NCI-H524 treated with DMSO at 0.1 percent for 48 hours (cell line): ENCODE results near the gene SUN5.
"Not testable (repeated sequence)": the region's sequence is repeated elsewhere in the genome, so short reads cannot be mapped to it uniquely, and the experiment has no call there.

Experiments
- DNase-seq: peaks from one replicate; lab custom pipeline; 2025; lab: John Stamatoyannopoulos, UW

SUN5 gene, protein sequence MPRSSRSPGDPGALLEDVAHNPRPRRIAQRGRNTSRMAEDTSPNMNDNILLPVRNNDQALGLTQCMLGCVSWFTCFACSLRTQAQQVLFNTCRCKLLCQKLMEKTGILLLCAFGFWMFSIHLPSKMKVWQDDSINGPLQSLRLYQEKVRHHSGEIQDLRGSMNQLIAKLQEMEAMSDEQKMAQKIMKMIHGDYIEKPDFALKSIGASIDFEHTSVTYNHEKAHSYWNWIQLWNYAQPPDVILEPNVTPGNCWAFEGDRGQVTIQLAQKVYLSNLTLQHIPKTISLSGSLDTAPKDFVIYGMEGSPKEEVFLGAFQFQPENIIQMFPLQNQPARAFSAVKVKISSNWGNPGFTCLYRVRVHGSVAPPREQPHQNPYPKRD

DNA sequence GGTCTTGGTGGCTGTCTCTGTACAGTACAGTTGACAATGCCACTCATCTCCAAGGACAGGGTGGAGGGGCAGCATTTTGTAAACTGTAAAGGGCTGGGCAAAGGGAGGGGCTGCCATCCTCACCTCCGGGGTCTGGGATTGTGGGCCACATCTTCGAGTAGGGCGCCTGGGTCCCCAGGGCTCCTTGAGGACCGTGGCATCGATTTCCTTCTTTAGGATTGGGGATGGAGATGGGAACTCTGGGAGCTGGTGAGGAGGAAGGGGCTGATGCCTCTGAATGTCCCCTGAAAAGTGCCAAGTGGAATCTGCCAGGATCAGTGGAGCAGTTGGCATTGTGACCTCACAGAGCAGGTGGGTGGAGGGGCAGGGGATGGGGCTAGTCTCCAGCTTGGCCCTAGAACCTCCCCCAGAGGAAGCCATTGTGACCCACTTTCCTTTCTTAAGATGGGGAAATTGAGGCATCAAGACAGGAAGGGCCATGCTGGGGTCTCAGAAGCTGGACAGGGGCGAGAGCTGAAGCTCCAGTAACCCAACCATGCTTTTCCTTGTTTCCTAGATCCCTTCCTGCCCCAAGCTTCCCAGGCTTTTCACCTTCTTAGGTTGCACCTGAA lies at the start of gene SUN5:
SUN5 (minus strand) TSS at position 293 of the 611 bp plus-strand sequence; CDS start at position 200, 93 bp downstream.
- DNase-seq = no peak

- no peak for DNase-seq
These were observed 49.3 kb upstream of the SUN5 start, which contains the start of gene BPIFB3 for GRCh38 chr20:33053291-33054106. BPIFB3 (plus strand) TSS chr20:33053903; CDS start chr20:33055436, 1,533 bp downstream.

DNA sequence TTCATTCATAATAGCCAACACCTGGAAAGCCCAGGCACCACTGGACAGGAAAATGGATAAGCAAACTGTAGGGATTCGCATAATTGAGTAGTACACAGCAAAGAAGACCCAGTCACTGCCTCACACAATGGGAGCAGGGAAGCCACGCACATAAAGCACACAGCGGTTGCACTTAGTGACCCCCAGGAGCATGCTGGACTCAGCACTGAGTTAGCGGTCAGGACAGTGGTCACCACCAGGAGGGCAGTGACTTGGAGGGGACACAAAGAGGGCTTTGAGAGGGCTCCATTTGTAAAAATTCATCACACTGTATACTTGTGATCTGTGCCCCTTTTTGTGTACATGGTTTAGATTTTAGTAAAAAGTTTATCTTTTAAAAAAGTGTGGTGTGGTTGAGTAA lies 47.1 kb upstream of the SUN5 start:
- DNase-seq = no peak

GRCh38 chr20:33046412-33046811 lies 42.2 kb upstream of the SUN5 start:
- DNase-seq = no peak

DNA sequence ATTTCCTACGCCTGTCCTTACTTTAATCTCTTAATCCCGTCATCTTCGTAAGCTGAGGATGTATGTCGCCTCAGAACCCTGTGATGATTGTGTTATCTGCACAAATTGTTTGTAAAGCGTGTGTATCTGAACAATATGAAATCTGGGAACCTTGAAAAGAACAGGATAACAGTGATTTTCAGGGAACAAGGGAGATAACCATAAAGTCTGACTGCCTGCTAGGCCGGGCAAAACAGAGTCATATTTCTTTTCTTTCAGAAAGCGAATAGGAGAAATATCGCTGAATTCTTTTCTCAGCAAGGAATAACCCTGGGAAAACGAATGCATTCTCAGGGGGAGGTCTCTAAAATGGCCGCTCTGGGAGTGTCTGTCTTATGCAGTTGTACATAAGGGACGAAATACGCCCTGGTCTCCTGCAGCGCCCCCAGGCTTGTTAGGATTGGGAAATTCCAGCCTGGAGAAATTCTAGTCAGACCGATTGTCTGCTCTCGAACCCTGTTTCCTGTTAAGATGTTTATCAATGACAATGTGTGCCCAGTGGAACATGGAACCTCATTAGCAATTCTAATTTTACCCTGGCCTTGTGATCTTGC lies 41.0 kb upstream of the SUN5 start:
- not testable (repeated sequence) for DNase-seq

GRCh38 chr20:33043731-33044181 lies 39.5 kb upstream of the SUN5 start:
- no peak for DNase-seq

GRCh38 chr20:33042983-33043730 lies 38.9 kb upstream of the SUN5 start:
- no peak for DNase-seq

DNA sequence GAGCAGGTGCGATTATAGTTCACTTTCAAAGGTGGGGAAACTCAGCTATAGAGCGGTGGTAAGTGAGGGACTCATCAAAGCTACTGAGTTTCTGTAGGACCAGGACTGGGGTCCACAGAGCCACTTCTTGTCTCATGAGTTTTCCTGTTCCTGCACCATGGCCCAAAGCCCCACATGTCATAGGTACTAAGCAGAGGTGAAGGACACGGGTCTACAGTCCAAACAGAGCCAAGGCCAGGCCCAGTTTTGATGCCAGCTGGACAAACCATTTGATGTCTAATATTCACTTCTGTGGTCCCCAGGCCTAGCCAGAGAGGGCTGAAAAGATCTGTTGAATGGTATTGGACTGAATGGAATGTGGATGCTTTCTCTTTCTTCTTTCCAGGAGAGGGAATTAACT lies 38.2 kb upstream of the SUN5 start:
- no peak for DNase-seq

- no peak for DNase-seq
These were observed 34.0 kb upstream of the SUN5 start for GRCh38 chr20:33038243-33038642.

DNA sequence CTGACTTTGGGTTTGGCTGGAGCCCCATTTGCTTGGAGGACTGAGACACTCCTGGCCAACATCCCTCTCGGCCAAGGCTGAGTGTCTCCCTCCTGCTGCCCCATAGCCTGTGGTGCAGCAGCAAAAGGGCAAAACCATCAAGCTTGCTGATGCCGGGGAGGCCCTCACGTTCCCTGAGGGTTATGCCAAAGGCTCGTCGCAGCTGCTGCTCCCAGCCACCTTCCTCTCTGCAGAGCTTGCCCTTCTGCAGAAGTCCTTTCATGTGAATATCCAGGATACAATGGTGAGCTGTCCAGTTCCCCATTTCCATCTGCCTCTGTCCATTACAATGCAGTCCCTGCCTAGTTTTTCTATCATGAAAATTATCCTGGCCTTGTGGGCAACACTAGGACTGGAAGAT lies 33.2 kb upstream of the SUN5 start:
- no peak for DNase-seq

DNA sequence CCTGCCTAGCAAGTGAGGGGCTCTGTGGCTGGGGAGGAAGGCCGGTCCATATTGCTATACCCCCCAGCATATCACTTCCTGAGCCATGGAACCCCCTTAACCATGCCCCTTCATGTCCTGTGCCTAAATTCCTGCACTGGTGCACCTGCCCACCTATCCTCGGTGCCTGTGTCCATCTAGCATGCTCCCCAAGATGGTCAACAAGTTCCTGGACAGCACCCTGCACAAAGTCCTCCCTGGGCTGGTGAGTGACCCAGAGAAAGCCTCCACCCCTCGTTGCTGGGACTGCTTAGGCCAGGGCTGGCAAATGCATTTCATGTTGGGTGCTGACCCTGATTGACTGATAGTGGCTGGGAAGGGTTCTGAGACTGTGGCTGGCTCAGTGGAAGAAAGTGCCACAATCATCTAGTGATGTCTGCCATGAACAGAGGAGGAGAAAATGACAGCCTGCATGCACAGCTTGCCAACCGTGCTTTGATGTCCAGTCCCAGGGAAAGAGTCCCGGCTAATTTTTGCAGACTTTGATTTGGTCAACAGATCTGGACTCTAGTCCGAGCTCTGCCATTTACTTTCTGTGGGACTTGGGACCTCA lies 30.8 kb upstream of the SUN5 start:
- no peak for DNase-seq

GRCh38 chr20:33034115-33034514 lies 29.9 kb upstream of the SUN5 start:
- DNase-seq = no peak

- DNase-seq = no peak
These were observed 29.1 kb upstream of the SUN5 start for GRCh38 chr20:33033381-33033780.

DNA sequence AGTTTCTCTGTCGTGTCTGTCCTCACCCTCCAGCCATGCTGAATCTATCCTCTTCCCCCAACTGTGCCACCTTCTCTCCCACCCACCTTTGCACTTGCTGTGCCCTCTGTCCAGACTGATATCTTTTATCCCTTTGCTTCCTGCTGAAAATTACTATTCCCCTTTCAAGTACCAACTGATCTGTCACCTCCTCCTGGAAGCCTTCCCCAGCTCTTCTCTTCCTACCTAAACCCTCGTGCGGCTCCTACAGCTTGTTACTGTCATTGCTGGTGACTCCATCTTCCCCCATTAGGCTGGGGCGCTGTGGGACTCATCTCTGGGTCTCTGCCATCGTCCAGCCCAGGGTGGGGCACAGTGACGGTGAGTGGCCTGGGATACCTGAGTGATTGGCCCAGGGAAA lies 28.3 kb upstream of the SUN5 start:
- DNase-seq = no peak

DNA sequence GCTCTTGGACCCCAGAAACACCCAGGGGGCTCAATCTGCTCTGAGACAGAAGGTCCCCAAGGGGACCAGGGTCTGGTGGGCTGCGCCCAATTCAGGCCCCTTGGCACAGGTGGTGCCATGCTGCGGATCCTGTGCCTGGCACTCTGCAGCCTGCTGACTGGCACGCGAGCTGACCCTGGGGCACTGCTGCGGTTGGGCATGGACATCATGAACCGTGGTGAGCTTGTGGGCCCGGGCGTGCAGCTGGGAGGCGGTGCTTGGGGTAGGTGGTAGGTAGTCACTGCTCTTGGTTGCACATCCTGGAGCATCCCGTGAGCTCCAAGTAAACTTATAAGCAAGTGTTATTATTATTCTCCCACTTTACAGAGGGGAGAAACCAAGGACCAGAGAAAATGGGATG lies 27.3 kb upstream of the SUN5 start, which contains the start of gene BPIFB6:
BPIFB6 (plus strand) TSS at position 118 of the 400 bp plus-strand sequence; CDS start at position 118, 0 bp downstream.
- no peak for DNase-seq

DNA sequence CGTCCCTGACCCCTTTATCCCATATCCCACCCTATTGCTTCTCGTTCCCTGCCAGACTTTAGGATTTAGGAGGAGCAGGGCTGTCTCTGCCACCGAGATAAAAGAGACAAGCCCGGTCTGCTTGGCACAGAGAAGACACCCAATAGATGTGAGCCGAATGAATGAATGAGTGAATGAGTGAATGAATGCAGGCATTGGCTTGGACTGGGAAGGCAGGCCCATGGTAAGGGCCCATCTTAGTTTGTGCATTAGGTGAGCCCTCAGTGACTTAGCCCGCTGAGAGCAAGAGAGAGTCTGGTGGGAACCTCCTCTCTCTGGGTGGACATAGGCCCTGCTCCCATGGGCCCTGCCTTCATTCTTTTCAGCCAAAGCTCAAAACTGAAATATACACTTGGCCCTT lies 26.3 kb upstream of the SUN5 start:
- no peak for DNase-seq

DNA sequence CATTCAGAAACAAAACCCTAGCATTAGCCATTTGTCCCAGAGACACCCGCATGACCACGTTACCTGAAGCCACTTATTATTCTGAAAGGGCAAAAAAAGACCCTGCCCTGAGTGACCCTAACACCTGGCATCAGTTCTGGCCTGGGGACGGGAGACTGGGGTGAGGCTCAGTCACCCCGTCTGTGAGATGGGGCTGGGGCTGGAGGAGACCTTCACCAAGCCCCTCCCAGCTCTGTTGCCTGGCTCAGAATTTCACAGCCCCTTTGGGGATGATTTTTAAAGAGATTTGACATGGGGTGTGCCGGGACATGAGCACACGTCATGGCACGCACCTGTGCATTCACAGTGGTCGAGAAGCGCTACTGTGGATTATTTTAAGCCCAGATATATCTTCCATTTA lies 25.8 kb upstream of the SUN5 start:
- no peak for DNase-seq

DNA sequence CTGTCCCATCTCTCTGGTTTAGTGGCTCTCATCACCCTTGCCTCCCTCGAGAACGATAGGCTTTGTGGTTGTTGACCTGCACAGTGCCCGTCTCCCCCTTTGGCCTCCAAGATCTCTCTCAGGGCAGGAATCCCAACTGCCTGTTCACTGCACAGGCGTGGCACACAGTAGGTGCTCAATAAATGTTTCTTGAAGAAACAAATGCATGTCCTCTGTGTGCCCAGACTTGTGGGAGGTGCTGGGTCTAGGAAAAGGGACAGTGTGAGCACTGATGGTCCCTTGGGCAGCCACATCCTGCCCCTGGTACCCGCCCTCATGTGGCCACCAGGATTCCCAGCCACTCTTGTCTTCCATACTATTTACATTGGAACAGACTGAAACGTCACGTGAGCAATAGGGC lies 24.6 kb upstream of the SUN5 start:
- DNase-seq = no peak

DNA sequence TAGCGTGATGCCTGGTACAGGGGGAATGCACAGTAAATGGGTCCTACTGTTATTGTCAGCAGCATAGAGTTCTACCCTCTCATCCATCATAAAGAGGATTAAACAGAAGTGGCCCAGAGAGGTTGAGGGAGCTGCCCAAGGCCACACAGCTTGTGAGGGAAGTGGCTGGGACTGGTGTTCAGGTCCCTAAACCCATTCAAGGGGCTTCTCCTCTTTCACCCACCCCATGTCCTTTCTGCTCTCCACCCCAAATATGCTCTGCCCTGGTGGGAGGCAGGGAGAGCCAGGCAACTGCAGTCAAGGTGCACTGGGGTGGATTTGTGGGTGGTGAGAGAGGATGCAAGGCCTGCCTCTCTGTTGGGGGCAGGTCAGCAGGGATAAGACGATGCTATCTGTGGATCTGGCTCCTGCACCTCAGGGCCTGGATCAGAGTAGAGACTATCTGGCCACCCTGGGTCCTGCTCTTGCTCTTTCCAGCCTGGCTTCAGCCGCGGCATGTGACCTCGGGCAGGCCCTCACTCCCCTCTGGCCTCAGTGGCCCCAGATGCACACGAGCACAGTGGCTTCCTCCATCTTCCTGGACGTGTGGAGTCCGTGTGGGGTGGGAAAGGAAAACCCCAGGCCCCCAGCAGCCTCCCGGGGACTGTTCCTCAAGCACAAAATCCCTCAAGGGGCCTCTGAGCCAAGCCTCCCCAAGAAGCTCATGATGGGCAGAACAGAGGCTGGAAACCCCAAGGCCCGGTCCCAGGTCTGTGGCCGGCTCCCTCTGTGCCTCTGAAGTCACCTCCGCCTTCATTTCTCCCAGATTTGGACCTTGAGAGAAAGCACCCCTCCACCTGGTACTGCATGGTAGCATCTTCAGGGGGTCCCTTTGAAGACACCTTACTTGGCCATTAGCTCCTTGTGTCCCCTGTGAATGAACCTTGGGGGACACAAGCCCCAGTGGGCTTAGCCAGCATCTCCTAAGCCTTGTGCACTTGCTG lies 23.8 kb upstream of the SUN5 start:
- no peak for DNase-seq
